Stimulated activated CD4-positive, alpha-beta T cell treated with anti-CD3 and anti-CD28 coated beads, Interleukin-1b, Interleukin-23, amount 100 ng/mL, for 24 hours (primary cell): ENCODE measurements around the gene VWDE.

Source experiments
- DNase-seq, 4 experiments: peaks; one replicate each; pipeline ENCODE4 v3.0.0-alpha.2; 2020; ENCODE audit warnings: low read depth in 4 of 4, low spot score in 1 of 4

VWDE gene

DNA sequence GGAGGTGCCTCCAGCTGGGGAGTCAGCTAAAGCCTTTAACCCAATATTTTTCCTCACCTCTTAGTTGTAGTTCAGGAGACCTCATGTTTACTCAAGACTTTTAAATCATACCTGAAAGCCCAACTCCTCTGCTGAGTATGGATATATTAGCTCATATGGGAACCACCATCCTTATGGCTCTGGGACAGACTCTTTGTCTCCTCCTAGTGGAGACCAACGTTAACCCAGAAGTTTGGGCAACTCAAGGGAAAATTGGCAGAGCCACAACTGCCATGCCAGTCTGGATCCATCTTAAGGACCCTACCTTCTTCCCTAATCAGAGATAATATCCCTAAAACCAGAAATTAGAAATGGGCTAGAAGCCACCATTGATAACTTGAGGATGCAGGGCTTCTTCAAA, 111.8 kb downstream of the VWDE start:
- DNase-seq, result no peak

DNA sequence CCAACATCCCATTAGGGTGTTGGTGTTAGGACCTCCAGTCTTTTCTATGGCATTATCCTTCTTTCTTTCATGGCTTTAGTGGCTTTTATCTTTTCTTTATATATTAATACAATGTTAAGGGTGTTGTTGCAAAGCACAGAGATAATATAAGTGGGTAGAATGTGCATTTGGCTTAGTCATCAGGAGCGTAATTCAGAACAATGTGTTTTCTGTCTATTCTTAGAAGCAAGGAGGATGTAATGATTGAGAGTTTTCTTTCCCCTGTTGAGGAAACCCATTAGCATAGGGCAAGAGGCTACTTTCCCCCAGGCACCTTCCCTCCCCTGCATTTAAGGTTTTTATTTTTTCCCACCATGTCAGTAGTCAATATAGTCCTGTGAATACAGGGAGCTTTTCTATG, 112.9 kb downstream of the VWDE start:
- DNase-seq, result no peak

DNA sequence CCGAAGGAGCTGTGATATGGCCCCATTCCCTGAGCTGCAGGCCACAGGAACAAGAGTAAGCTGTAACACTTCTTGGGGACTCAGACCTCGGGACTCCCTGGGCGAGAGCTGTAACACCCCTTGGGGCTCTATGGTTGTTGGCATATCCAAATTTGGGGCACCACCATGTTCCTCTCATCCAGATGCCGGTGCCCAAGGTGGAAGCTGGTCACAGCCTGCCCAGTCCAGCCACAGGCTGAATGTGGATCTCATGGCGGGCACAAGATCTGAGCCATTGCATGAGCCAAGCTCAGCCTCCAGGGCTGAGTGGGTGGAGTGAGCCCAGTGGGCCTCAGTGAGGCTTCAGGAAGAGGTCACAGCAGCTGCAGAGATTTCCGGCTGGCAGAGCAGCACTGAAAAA, 113.7 kb downstream of the VWDE start:
- DNase-seq, result no peak

DNA sequence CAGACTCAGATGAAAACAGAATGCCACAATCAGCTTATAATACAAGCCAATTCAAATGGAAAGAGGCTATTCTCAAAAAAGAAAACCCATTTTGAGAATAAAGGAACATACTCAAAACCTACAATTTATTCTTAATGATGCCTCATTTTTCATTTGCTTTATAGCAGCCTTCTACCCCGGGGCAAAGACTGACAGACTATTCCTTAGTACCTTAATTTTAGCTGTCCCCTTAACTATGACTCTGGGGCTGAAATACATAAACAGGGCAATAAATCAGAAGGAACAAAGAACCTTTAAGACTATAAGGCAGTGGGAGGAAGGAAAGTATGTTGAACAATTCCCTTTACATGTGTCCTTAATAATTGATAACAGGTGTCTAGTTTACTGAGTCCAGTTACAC, 115.8 kb downstream of the VWDE start:
- no peak for DNase-seq

DNA sequence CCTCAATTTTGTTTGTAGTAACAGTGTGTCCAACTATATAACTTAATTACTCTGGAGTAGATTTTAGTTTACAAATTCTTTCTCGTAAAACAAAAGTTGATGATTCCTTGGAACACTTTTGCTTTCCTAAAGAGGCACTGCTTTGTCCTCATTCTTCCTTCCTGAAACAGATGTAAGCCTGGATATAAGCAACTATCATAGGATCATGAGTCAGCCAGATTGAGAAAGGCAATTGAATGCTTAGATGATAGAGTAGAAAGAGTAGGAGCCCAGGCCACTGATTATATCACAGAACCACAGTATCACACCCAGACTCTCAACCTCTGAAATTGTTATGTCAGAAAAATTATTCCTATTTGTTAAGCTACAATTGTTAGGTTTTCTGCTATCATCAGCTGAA, 122.6 kb downstream of the VWDE start:
- DNase-seq, result no peak
